BJ (cell line): ENCODE results near the gene COX18. TPM values are rescaled to one million over a fixed set of nuclear protein-coding genes. Genes with fewer than 3 reads are reported as not detected.

Experiments used
- CTCF ChIA-PET: fragments of 350-600 bp; formaldehyde crosslinking; extraction: SDS; loops from one replicate; lab custom pipeline; 2021; ENCODE audit warnings: antibody characterized with exemption, inconsistent platforms; lab: Yijun Ruan, JAX
- POLR2A ChIA-PET: fragments of 300-600 bp; sonication (Branson Sonifier 250); formaldehyde crosslinking; extraction: SDS; loops from one replicate; lab custom pipeline; 2021; ENCODE audit warnings: antibody characterized with exemption; lab: Charles Lee
- DNase-seq: peaks from one replicate; pipeline ENCODE4 v3.0.0-alpha.2; 2011; ENCODE audit warnings: low read depth
- H3K27me3 ChIP-seq: 2 replicates; pipeline ENCODE4 v1.6.0; 2011; ENCODE audit warnings: low read length; ENCODE audit not compliant: control insufficient read depth, insufficient read depth
- H3K36me3 ChIP-seq: 2 replicates; pipeline ENCODE4 v1.5.1; 2011; ENCODE audit warnings: low read length; ENCODE audit not compliant: control insufficient read depth, insufficient read depth
- H3K4me3 ChIP-seq: 2 replicates; pipeline ENCODE4 v1.5.1; 2011; ENCODE audit warnings: low read depth, mild to moderate bottlenecking, control low read depth, low read length
- polyA plus RNA-seq: library from polyadenylated mRNA; depleted of rRNA; stranded (reverse); fragments of >200 nt; gene quantifications from 2 replicates; pipeline ENCODE4 v1.2.3, GENCODE V29; 2011
- TF ChIP-seq, protein P1 (sequence below): IDR thresholded peaks from 2 replicates; pipeline ENCODE4 v1.5.1; 2011; ENCODE audit warnings: low read depth, mild to moderate bottlenecking, control low read depth, inconsistent platforms, low read length, moderate library complexity; ENCODE audit not compliant: insufficient read depth

COX18 gene
- polyA plus RNA-seq, 1 experiment = 9.8 TPM

DNA sequence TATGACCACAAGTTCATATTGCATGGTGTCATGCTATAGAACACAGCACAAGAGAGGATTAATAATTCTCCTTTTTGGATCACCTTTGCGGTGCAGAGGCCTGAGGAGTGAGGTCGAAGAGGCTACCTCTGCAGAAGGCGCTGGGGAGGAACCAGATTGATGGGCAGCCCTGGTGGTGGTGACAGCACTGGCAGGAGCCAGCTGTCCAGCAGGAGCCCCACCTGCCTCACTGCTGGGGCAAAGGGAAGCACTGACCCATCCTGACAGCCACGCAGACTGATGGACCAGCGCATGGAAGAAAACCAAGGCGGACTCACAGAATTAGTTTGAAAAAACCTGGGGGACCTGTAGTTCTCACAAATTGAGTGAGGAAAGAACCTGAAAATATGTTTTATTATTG is 50.9 kb downstream of the COX18 start:
- Histone ChIP-seq H3K36me3 (no peaks in the 10 kb centered on the region), H3K27me3 (no peaks in the 10 kb centered on the region), H3K4me3 (no peak overlapping the region)
- ChIA-PET CTCF (interaction anchor here (0.8 to 5.5 kb wide), 3 partner anchors 316 to 517 kb away, joined by 3 to 66 read pairs (median 3); no protein-coding TSS in a partner anchor), POLR2A (no interaction called here)
- DNase-seq = no peak
- TF ChIP-seq, protein P1, sequence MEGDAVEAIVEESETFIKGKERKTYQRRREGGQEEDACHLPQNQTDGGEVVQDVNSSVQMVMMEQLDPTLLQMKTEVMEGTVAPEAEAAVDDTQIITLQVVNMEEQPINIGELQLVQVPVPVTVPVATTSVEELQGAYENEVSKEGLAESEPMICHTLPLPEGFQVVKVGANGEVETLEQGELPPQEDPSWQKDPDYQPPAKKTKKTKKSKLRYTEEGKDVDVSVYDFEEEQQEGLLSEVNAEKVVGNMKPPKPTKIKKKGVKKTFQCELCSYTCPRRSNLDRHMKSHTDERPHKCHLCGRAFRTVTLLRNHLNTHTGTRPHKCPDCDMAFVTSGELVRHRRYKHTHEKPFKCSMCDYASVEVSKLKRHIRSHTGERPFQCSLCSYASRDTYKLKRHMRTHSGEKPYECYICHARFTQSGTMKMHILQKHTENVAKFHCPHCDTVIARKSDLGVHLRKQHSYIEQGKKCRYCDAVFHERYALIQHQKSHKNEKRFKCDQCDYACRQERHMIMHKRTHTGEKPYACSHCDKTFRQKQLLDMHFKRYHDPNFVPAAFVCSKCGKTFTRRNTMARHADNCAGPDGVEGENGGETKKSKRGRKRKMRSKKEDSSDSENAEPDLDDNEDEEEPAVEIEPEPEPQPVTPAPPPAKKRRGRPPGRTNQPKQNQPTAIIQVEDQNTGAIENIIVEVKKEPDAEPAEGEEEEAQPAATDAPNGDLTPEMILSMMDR = no peak

DNA sequence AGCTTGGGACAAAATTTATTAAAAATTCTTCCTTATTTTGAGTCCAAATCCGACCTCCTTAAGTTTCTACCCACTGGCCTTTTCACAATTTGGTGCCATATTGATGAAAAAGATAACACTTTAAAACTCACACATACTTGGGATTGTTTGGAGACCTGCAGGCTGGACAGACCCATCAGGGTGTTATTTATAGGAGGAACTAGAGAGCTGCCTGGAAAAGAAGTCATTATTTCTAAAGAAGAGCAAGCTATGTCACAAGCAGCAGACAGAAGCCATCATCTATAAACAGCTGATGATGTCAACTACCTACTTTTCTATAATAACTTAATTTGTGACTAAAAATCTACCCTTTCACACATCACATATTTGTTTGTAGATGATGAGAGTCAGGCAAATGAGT is 56.2 kb downstream of the COX18 start:
- no peaks in the 10 kb centered on the region for H3K36me3 ChIP-seq
- DNase-seq = no peak
- CTCF ChIA-PET = interaction anchor here (1.2 kb wide), 1 partner anchor 9 kb away, joined by 3 read pairs; no protein-coding TSS in a partner anchor
- POLR2A ChIA-PET = no interaction called here
- no peak overlapping the region for H3K4me3 ChIP-seq
- H3K27me3 ChIP-seq = 0 out of 2 replicates have a peak, but pooled peaks cover 1% of the 10 kb centered on the region
- TF ChIP-seq, protein P1 = no peak

DNA sequence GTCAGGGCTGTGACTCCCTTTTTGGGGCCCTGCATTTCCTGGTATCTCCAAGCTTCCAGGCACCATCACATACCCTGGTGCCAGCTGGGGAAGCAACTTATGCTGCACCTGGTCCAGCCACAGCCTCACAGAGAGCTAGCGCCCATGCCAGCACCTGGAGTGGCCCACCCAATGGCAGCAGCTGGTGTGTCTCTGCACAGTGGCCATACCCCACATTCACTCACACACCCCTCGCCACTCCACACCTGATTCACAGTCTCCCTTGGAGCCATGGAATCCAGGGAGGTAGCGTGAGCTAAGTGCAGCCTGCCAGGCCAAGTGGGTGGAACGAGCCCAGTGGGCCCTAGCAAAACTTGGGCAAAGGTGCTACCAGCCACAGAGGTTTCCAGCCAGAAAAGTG is 56.8 kb downstream of the COX18 start:
- ChIA-PET POLR2A (no interaction called here), CTCF (interaction anchor here (0.6 to 1.2 kb wide), 2 partner anchors 10 to 304 kb away, joined by 3 read pairs; no protein-coding TSS in a partner anchor)
- no peak overlapping the region for H3K4me3 ChIP-seq
- no peak for DNase-seq
- no peaks in the 10 kb centered on the region for H3K36me3 ChIP-seq
- TF ChIP-seq, protein P1 = no peak
- H3K27me3 ChIP-seq = 0 out of 2 replicates have a peak, but pooled peaks cover 1% of the 10 kb centered on the region

DNA sequence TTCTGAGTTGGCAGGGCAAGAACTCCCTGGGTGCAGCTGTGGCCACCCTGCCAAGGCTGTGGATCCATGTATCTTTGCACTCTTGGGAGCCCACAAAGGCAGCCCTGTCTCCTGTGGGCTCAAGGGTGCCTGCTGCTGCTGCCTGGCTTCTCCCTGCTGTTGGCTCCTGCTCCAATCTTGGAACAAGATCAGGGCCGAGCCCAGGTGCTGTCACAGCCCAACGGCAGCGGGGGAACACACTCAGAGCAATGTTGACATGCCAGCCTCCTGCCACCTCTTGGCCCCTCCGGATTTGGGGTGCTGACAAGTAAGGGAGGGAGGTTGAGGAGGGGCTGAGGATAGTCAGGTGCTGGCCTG is 57.9 kb downstream of the COX18 start:
- TF ChIP-seq, protein P1 = no peak
- no peak for DNase-seq
- H3K27me3 ChIP-seq = 0 out of 2 replicates have a peak, but pooled peaks cover 1% of the 10 kb centered on the region
- POLR2A ChIA-PET = no interaction called here
- no peaks in the 10 kb centered on the region for H3K36me3 ChIP-seq
- H3K4me3 ChIP-seq = no peak overlapping the region
- CTCF ChIA-PET = no interaction called here

DNA sequence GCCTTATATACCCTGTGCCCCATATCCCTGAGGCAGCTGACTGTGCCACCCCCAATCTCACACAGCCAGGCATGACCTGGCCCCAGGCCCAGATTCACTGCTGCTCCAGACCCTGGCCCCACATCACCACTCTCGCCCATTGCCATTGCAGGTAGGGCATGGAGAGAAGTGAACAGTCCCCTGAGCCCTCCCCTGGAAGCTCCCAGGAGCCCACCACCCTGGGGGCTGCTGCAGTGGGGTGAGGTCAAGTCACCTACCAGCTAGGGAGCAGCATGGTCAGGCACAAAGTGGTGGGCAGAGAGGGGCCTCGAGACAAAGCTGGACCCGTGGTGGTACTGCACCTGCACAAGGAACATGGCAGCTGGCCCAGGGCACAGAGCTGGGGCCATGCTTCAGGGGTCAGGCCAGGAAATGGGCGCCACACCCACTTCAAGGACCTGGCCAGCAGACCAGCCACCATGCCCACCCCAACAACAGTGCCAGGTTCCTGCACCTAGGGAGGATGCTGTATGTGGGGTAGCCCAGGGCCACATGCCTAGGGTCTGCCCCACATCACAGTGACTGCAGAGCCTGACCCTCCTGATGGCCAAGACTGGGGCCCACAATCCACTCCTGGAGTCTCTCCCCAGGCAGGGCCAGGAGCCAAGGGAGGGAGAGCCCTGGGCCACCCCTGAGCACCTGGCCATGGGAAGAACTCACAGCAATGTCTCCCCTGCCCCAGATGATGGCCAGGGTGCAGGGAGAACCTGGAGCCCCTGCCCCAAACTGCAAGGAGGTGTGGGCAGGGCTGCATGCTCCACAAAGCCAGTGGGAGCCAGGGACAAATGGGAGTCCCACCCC is 58.5 kb downstream of the COX18 start:
- no peak overlapping the region for H3K4me3 ChIP-seq
- H3K36me3 ChIP-seq = no peaks in the 10 kb centered on the region
- CTCF ChIA-PET = no interaction called here
- POLR2A ChIA-PET = no interaction called here
- H3K27me3 ChIP-seq = 0 out of 2 replicates have a peak, but pooled peaks cover 1% of the 10 kb centered on the region
- DNase-seq = no peak
- TF ChIP-seq, protein P1 = no peak
